ENCODE results near the gene OLIG3. TPM values are rescaled to one million over a fixed set of nuclear protein-coding genes. Genes with fewer than 3 reads are reported as not detected.

Gene OLIG3
- polyA plus RNA-seq, 3 donors from 2014 or later = not detected

DNA sequence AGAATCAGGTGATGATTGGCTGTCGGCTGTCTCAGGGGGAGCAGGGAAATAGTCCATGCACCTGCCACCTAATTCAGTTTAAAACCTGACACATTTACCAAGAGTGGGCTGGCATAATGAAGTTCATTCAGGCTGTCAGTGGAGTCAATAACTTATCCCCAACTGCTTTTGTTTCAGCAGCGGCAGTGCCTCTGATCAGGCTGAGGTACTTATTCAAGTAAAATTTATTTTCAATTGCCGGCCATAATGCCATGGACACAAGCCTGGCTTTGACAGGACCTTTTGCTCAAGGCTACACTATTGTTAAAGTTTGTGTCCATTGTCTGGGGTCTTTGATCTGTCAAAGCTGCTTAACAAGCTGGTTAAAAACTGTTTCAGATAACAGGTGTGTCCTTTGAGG lies 20.6 kb downstream of the OLIG3 start:
- no peak for DNase-seq
- Mint-ChIP-seq H3K9me3 (no peaks in the 10 kb centered on the region), H3K27ac (no peak overlapping the region), H3K4me3 (no peak overlapping the region), H3K27me3 (ENCODE audit: low read depth in 3 of 3) (peaks cover 4 to 10% (median 8%) of the 10 kb centered on the region in 3 donors), H3K4me1 (no peaks in the 10 kb centered on the region), H3K36me3 (no peaks in the 10 kb centered on the region)

DNA sequence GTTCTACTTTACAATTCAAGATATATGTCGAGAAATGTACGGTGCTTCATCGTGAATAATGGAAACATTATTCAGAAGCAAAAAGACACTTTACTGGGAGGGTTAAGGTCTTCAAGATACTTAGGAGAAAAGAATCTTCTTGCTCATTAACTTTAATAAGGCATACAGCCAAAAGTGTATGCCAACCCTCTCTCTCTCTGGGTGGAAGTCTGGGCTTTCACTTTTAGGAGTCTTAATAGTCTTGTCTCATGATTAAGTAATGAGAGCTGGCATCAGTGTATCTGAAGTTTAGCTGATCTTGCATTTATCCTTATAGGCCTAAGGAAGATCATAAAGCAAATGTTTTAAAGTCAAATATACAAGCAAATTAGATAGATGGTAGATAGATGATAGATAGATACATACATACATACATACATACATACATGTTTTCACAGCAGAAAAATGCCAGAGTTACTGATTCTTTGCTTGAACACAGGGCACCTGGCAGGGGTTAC lies 21.5 kb downstream of the OLIG3 start:
- Mint-ChIP-seq H3K27ac (no peak overlapping the region), H3K27me3 (ENCODE audit: low read depth in 3 of 3) (peaks cover 4 to 9% (median 8%) of the 10 kb centered on the region in 3 donors)

DNA sequence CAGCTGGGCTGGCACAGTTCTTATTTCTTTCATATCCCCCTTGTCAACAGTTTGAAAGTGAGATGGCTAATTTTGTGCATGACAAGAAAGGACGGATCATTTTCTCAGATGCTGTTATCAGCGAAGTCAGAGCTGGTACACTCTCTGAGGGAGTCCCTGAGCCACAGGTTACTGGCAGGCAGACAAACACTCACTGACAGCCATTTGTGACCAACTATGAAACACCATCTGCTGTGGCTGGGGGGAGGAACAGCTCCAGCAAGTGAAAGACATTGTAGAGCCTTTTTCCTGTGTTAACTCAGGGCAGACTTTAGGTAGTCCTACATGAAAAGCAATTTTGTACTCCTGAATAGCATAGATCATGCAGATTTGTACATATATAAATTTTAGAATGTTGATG lies 22.2 kb downstream of the OLIG3 start:
- DNase-seq = no peak
- Mint-ChIP-seq H3K4me1 (no peaks in the 10 kb centered on the region), H3K4me3 (no peak overlapping the region), H3K36me3 (no peaks in the 10 kb centered on the region), H3K27me3 (ENCODE audit: low read depth in 3 of 3) (peaks cover 4 to 7% (median 6%) of the 10 kb centered on the region in 3 donors), H3K27ac (no peak overlapping the region), H3K9me3 (no peaks in the 10 kb centered on the region)

More for the DNA sequence above, 21.5 kb downstream of the OLIG3 start:
- no peaks in the 10 kb centered on the region for H3K36me3 Mint-ChIP-seq
- no peak overlapping the region for H3K4me3 Mint-ChIP-seq
- no peak for DNase-seq
- no peaks in the 10 kb centered on the region for H3K9me3 Mint-ChIP-seq
- H3K4me1 Mint-ChIP-seq = no peaks in the 10 kb centered on the region

DNA sequence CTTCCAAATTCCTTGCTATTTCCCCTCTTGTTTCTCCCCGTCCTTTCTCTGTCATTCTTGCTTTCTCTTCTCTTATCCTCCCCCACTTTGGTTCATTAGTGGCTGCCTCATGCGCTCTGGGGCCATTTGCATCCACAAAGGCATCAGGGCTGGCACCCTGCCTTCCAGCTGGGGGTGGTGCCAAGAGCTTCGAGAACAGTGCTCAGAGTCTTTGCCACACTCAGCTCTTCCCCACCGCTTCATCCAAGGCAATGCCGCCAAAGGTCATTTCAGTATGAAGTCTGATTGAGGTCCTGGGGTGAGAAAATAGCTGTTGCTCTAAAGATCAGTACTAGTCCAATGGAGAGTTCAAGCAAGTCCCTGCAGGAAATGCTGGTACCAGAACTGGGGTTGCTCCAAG lies 22.7 kb downstream of the OLIG3 start:
- no peaks in the 10 kb centered on the region for H3K4me1 Mint-ChIP-seq
- H3K27ac Mint-ChIP-seq = no peak overlapping the region
- no peak for DNase-seq
- H3K36me3 Mint-ChIP-seq = no peaks in the 10 kb centered on the region
- no peaks in the 10 kb centered on the region for H3K9me3 Mint-ChIP-seq
- peaks cover 4 to 7% (median 5%) of the 10 kb centered on the region in 3 donors for H3K27me3 Mint-ChIP-seq (ENCODE audit: low read depth in 3 of 3)
- H3K4me3 Mint-ChIP-seq = no peak overlapping the region

DNA sequence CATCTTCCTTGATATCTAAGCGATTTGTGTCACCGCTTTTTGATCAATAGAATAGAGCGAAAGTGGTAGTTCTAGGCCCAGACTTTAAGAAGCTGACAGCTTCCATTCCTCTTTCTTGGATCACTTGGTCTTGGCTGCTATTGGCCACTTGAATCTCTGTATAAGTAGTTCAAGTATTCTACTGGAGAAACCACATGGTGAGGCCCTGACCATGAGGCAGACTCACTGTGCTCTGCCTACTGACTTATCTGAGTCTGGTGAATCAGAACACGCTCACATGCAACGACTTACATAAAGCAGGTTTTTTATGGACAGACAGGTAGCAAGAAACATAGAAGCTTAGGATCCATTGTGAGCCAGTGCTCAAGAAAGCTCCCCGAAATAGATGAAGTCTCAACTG lies 27.0 kb downstream of the OLIG3 start:
- H3K4me3 Mint-ChIP-seq = no peak overlapping the region
- no peaks in the 10 kb centered on the region for H3K36me3 Mint-ChIP-seq
- peaks cover 0 to 6% (median 2%) of the 10 kb centered on the region in 3 donors for H3K27me3 Mint-ChIP-seq (ENCODE audit: low read depth in 3 of 3)
- no peaks in the 10 kb centered on the region for H3K9me3 Mint-ChIP-seq
- H3K4me1 Mint-ChIP-seq = no peaks in the 10 kb centered on the region
- DNase-seq = no peak
- no peak overlapping the region for H3K27ac Mint-ChIP-seq

DNA sequence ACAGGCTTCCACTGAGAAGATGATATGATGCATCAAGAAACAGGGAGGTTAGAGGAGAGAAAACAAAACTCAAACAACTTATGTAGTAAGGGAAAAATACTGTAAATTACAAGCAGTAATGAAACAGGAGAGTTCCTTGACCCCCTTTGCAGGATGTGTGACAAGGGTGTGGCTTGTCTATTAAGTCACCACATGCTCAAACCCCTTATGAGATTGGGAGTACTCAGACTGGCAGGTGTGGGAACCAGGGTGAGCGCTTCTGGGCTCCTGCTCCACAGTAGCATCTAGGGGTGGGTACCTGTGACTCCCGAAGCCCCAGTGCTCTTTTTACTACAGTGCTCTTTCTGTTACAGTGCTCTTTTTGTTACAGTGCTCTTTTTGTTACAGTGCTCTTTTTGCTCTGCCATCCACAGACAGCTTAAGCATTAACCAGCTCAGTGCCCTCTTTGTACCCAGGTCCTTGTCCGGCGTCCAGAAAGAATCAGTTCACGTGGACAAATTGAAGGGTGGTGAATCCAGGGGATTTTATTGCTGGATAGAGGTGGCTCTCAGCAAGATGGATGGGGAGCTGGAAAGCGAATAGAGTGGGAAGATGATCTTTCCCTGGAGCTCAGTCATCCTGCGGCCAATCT lies 28.7 kb downstream of the OLIG3 start:
- no peaks in the 10 kb centered on the region for H3K36me3 Mint-ChIP-seq
- H3K9me3 Mint-ChIP-seq = peaks cover 0 to 2% (median 0%) of the 10 kb centered on the region in 6 donors
- H3K27me3 Mint-ChIP-seq (ENCODE audit: low read depth in 3 of 3) = peaks cover 0 to 6% (median 0%) of the 10 kb centered on the region in 3 donors
- no peak for DNase-seq
- no peak overlapping the region for H3K27ac Mint-ChIP-seq
- H3K4me1 Mint-ChIP-seq = no peaks in the 10 kb centered on the region
- no peak overlapping the region for H3K4me3 Mint-ChIP-seq

DNA sequence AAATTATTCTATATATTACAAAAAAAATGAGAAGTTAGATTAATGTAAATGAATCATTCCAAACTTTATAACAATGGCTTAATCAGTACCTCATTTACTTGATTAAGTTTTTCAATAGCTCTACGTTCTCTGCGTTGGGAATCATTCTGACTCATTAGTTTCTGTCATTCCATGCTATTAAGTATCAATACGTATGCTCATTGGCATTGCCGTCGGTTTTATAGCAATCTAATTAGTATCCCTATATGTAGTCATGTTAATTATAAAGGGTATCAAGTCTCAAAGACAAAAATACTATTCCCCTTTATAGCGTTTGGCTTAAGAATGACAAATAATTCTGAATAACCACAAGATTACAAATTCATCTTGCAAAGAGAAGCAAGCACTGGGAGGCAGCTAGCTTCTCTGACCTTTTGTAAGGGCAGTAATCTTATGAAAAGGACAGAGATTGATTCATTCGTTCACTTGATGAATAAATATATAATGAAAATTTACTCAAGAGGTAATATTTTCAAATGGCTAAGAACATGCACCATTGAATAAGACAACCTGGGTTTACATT lies 41.8 kb downstream of the OLIG3 start:
- H3K27me3 Mint-ChIP-seq (ENCODE audit: low read depth in 3 of 3) = peaks cover 5 to 9% (median 5%) of the 10 kb centered on the region in 3 donors
- no peak for DNase-seq
- H3K27ac Mint-ChIP-seq = no peak overlapping the region
- no peaks in the 10 kb centered on the region for H3K4me1 Mint-ChIP-seq
- H3K4me3 Mint-ChIP-seq = no peak overlapping the region
- H3K9me3 Mint-ChIP-seq = peaks cover 0 to 1% (median 0%) of the 10 kb centered on the region in 6 donors
- no peaks in the 10 kb centered on the region for H3K36me3 Mint-ChIP-seq

DNA sequence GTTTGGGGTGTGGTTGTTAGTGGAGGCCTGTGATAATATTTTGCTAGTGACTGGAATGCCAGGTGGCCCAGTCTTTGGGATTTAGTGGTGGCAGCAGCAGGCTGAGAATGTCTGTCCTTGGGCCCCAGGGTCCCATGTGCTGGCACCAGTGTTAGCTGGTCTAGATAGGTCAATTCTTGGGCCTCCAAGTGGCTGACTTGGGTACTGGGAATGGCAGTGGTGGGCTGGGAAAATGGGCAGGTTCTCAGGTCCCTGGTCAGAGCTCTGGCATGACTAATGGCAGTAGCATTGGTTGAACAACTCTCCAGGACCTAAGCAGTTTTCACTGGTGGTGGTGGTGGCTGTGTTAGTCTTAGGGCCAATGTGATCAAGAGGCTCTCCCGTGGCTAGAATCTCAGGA lies 50.3 kb downstream of the OLIG3 start:
- Mint-ChIP-seq H3K36me3 (peaks cover 0 to 20% (median 11%) of the 10 kb centered on the region in 3 donors), H3K27ac (no peak overlapping the region), H3K9me3 (peaks cover 0 to 10% (median 3%) of the 10 kb centered on the region in 6 donors), H3K4me1 (no peaks in the 10 kb centered on the region), H3K27me3 (ENCODE audit: low read depth in 3 of 3) (peaks cover 0 to 5% (median 0%) of the 10 kb centered on the region in 3 donors), H3K4me3 (no peak overlapping the region)
- no peak for DNase-seq

Measured in immature natural killer cell (primary cell).